Prostate gland (tissue), 2 donors: ENCODE results near the gene RGL1. TPM values are rescaled to one million over a fixed set of nuclear protein-coding genes. Genes with fewer than 3 reads are reported as not detected.

Experiments used
- DNase-seq: peaks from one replicate; pipeline ENCODE4 v3.0.0-alpha.2; 2019; ENCODE audit warnings: low spot score
- H3K27ac ChIP-seq, 2 donors: fragments of 200-600 bp; sonication (generic); 2 replicates each; pipeline ENCODE4 v1.5.1; 2017 to 2019
- H3K27me3 ChIP-seq: fragments of 200-600 bp; sonication (generic); replicated peaks from 2 replicates; pipeline ENCODE4 v1.5.1; 2019; ENCODE audit not compliant: insufficient read depth
- H3K36me3 ChIP-seq, 2 donors: fragments of 200-600 bp; sonication (generic); 1 replicate in 1 of 2; 2 replicates in 1 of 2; pipeline versions ENCODE4 v1.5.1 to v1.8.1; 2017 to 2019
- H3K4me1 ChIP-seq: fragments of 200-600 bp; sonication (generic); replicated peaks from 2 replicates; pipeline ENCODE4 v1.5.1; 2019
- H3K4me3 ChIP-seq, 2 donors: fragments of 200-600 bp; sonication (generic); 2 replicates each; pipeline ENCODE4 v1.5.1; 2017 to 2019
- H3K9me3 ChIP-seq: fragments of 200-600 bp; sonication (generic); 2 replicates; pipeline ENCODE4 v1.5.1; 2017
- POLR2A ChIP-seq: fragments of 450-650 bp; IDR thresholded peaks from one replicate; pipeline ENCODE4 v1.6.1; 2016; ENCODE audit warnings: antibody characterized with exemption, mild to moderate bottlenecking
- POLR2AphosphoS5 ChIP-seq: sonication (generic); formaldehyde crosslinking; IDR thresholded peaks from one replicate; pipeline ENCODE4 v1.6.1; 2017; ENCODE audit warnings: antibody characterized with exemption
- WGBS: methylation state at CpG from one replicate; pipeline ENCODE4 v1.1.5; 2018; 5-methylcytosine and 5-hydroxymethylcytosine counted together
- intact Hi-C: fragments of 100-400 bp; cut with DNase I; formaldehyde crosslinking; loops from one replicate; pipeline ENCODE4 v1.14.2; 2022
- total RNA-seq, 2 donors: library from RNA; depleted of rRNA; stranded (reverse); fragments of >200 nt; gene quantifications; one replicate each; pipeline ENCODE4 v1.1.0, GENCODE V29; 2016
- TF ChIP-seq, protein P1 (sequence below), 4 experiments: fragments of 200-600 bp in 2 of 4; fragments of 450-650 bp in 2 of 4; sonication (generic) in 2 of 4; IDR thresholded peaks; 1 replicate in 3 of 4; 2 replicates in 1 of 4; pipeline ENCODE4 v1.5.1; 2016 to 2019; ENCODE audit warnings: antibody characterized with exemption in 4 of 4, mild to moderate bottlenecking in 2 of 4, moderate library complexity in 2 of 4

Gene RGL1
- total RNA-seq, 2 donors from 2014 or later, result 11.1 to 49.6 TPM

DNA sequence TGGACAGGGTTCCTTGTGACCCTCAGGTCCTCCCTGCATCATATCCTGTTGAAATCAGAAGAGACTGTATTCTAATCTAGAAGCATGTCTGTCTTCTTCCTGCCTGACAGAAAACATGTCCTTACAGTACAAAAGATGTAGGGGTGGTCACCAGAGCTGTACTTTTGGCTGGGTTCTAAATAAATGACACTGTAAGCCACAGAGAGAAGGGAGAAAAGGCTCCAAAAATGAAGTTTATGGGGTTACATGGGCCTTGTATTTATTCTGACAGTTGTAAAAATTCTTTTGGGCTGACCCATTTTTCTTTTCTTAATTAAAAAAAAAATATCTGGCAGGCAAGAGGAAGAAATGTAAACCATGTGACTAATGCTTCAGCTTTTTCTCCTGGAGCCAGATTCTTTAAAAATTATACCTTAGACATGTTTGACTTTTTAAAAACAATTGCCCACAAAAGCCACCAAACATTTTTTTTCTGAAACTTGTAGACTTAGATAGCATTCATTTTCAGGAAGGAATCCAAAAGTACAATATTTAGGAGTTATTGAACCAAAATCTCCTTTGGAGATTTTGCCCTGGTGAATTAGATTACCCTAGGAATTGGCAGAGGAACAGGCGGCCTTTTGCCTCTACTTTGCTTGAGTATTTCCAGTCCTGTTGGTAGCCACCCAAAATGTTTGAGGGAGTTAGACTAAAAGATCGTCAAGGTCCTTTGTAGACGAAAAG lies 17.1 kb downstream of the RGL1 start:
- Histone ChIP-seq H3K36me3 (no peaks in the 10 kb centered on the region), H3K9me3 (no peaks in the 10 kb centered on the region), H3K27ac (peak overlapping the region in 1 of 2 donors; percentile 36), H3K4me3 (no peak overlapping the region), H3K4me1 (peaks cover 3% of the 10 kb centered on the region), H3K27me3 (no peaks in the 10 kb centered on the region)
- TF ChIP-seq POLR2AphosphoS5, result no peak
- TF ChIP-seq POLR2A, result no peak
- TF ChIP-seq, protein P1, sequence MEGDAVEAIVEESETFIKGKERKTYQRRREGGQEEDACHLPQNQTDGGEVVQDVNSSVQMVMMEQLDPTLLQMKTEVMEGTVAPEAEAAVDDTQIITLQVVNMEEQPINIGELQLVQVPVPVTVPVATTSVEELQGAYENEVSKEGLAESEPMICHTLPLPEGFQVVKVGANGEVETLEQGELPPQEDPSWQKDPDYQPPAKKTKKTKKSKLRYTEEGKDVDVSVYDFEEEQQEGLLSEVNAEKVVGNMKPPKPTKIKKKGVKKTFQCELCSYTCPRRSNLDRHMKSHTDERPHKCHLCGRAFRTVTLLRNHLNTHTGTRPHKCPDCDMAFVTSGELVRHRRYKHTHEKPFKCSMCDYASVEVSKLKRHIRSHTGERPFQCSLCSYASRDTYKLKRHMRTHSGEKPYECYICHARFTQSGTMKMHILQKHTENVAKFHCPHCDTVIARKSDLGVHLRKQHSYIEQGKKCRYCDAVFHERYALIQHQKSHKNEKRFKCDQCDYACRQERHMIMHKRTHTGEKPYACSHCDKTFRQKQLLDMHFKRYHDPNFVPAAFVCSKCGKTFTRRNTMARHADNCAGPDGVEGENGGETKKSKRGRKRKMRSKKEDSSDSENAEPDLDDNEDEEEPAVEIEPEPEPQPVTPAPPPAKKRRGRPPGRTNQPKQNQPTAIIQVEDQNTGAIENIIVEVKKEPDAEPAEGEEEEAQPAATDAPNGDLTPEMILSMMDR (IDR thresholded peaks at IDR 0.05), result no peak
- no peak for DNase-seq
- intact Hi-C loops, result loop anchor here (2.0 to 5.0 kb wide), 3 partner anchors 27 to 70 kb away; no protein-coding TSS in a partner anchor
- 29% methylated on average over 3 of the region's 3 CpGs for WGBS

DNA sequence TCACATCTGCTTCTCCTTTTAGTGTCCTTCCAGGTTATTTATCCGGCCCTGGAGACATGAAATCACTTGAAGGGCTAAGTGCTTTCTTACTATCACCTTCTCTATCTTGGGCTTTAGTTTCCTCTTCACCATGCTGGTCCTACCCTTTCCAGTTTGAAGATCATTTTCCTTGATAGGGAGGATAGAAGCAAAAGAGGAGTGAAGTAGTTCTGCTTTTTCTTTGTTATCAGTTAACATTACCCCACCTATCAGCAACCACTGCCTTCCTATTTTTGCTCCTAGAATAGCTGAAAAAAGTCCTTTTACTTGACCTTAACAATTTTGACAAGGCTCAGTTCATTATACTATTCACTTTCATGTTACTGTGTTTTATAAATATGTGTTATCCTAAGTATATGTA lies 19.4 kb downstream of the RGL1 start:
- H3K36me3 ChIP-seq, result no peaks in the 10 kb centered on the region
- no peaks in the 10 kb centered on the region for H3K27me3 ChIP-seq
- no peak for DNase-seq
- no peaks in the 10 kb centered on the region for H3K9me3 ChIP-seq
- TF ChIP-seq POLR2AphosphoS5 (no peak), POLR2A (no peak)
- TF ChIP-seq, protein P1 (IDR thresholded peaks at IDR 0.05), result no peak
- H3K4me1 ChIP-seq, result peaks cover 3% of the 10 kb centered on the region
- no peak overlapping the region for H3K27ac ChIP-seq
- no peak overlapping the region for H3K4me3 ChIP-seq
- intact Hi-C loops, result loop anchor here (5.0 kb wide), 2 partner anchors 53 to 68 kb away; no protein-coding TSS in a partner anchor
- WGBS, result 81% methylated on average over 1 of the region's 1 CpG

DNA sequence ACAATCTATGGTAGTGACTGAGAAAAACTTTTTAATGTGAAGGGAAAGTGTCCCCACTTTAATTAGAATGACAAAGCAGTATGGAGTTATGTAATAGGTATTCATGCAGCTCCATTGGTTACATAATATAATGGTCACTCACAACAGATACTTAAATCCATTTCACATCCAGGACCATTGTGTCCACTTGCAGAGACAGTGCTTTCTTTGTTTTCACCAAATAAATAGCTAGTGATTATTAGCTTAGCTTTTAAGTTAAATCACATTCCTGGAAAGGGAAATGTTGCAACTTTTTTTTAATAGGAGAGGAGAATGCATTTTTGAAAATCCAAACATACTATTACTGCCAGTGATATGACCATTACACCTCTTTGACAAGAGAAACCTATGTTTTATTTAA lies 22.9 kb downstream of the RGL1 start:
- H3K36me3 ChIP-seq, result no peaks in the 10 kb centered on the region
- H3K4me1 ChIP-seq, result no peaks in the 10 kb centered on the region
- no peak for DNase-seq
- no peaks in the 10 kb centered on the region for H3K9me3 ChIP-seq
- H3K27me3 ChIP-seq, result no peaks in the 10 kb centered on the region
- H3K27ac ChIP-seq, result no peak overlapping the region
- no peak overlapping the region for H3K4me3 ChIP-seq
- intact Hi-C loops, result no loop called here
- TF ChIP-seq, protein P1 (IDR thresholded peaks at IDR 0.05), result no peak
- TF ChIP-seq POLR2A, result no peak

DNA sequence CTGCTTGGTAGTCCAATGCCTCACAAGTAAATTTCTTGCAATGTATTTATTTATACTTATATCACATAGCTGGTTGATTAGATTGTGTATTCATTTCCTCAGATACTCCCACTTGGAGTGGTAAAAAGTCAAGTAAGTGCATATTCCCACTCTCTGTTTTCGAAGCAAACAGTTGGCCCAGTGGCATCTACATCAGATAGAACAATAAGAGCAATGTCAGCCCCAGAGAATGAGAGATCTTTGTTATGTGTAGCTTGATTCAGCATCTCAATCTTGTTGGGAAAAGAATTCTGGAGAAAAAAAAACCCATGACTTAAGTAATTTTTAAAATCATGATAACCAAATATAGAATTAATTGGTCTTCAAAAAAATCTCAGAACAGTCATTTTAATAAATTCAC lies 25.5 kb downstream of the RGL1 start:
- WGBS, result 92% methylated on average over 1 of the region's 1 CpG
- TF ChIP-seq POLR2AphosphoS5 (no peak), POLR2A (no peak)
- TF ChIP-seq, protein P1 (IDR thresholded peaks at IDR 0.05), result no peak
- H3K4me1 ChIP-seq, result no peaks in the 10 kb centered on the region

DNA sequence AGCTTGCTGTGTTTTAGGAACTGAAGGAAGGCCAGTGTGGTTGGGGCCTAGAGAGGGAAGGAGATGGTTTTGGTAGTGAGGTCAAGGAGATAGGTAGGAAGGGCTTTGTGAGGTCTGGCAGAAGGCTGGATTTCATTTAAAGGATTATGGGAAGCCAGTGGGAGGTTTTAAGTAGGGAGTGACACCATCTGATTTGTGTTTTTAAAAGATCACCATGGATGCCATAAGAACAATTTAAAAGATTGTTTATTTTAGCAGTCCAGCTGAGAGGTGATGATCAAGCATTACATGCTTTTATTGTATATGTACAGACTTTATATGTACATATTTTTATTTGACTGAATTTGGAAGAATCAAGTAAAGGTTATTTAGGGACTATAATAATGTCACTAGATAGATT lies 26.4 kb downstream of the RGL1 start:
- DNase-seq, result no peak
- no peaks in the 10 kb centered on the region for H3K36me3 ChIP-seq
- no peak overlapping the region for H3K4me3 ChIP-seq
- TF ChIP-seq POLR2AphosphoS5, result no peak
- TF ChIP-seq, protein P1 (IDR thresholded peaks at IDR 0.05), result no peak
- TF ChIP-seq POLR2A, result no peak
- no peak overlapping the region for H3K27ac ChIP-seq
- no peaks in the 10 kb centered on the region for H3K4me1 ChIP-seq
- no peaks in the 10 kb centered on the region for H3K27me3 ChIP-seq
- H3K9me3 ChIP-seq, result no peaks in the 10 kb centered on the region
- intact Hi-C loops, result no loop called here

More for the DNA sequence above, 25.5 kb downstream of the RGL1 start:
- Histone ChIP-seq H3K27me3 (no peaks in the 10 kb centered on the region), H3K27ac (no peak overlapping the region), H3K9me3 (no peaks in the 10 kb centered on the region), H3K36me3 (no peaks in the 10 kb centered on the region), H3K4me3 (no peak overlapping the region)
- DNase-seq, result no peak
- intact Hi-C loops, result no loop called here
